Stimulated activated CD4-positive, alpha-beta T cell treated with anti-CD3 and anti-CD28 coated beads, Interleukin-1b, Interleukin-23, amount 100 ng/mL, for 1 hour (primary cell): ENCODE results near the gene RXFP1.
"Not testable (repeated sequence)": the region's sequence is repeated elsewhere in the genome, so short reads cannot be mapped to it uniquely, and the experiment has no call there.

Experiments used
- DNase-seq, 2 donors: peaks; one replicate each; pipeline ENCODE4 v3.0.0-alpha.2; 2020; ENCODE audit warnings: low read depth in 2 of 2

The RXFP1 gene

DNA sequence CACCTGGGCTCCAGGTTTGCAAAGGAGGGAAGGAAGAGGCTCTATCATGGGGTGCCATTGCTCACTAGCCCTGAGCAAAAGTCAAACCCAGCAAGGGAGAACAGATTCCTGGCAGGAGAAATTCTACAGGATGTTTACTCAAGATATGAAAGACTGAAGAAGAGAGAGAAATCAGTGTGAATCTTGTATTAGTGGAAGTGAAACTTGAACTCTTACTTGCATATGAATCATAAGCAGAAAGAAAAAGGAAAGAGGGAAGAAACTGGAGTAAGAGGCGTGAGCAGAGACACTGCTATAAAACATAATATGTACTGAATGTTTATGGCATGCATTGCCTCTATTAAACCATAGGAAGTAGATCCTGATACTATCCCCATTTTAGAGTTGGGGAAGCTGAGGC lies 89.1 kb downstream of the RXFP1 start:
- no peak for DNase-seq

DNA sequence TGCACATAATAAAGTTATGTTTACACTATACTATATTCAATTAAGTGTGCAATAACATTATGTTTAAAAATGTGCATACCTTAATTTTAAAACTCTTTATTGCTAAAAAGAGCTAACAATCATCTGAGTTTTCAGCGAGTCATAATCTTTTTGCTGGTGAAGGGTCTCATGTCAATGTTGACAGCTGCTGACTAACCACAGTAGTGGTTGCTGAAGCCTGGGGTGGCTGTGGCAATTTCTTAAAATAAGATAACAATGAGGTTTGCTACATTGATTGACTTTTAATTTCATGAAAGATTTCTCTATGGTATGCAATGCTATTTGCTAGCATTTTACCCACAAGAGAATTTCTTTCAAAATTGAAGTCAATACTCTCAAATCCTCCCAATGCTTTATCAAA lies 91.4 kb downstream of the RXFP1 start:
- DNase-seq, result no peak

DNA sequence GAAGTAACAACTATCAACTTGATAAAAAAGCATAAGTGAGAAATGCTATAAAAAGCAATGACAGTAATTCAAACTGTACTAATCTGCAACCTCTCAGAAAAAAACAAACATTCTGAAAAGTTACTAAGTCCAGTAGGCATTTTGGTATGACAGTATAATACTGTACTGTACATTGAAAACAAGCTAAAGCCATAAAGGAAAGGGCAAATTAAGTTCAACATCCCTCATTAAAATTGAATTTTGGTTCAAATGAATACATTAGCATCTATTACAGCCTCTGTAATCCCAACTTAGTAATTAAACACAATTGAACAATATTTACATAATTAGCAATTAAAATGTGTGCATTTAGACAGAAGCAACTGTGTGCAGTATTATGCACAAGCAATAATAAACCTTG lies 96.3 kb downstream of the RXFP1 start:
- DNase-seq, result no peak

DNA sequence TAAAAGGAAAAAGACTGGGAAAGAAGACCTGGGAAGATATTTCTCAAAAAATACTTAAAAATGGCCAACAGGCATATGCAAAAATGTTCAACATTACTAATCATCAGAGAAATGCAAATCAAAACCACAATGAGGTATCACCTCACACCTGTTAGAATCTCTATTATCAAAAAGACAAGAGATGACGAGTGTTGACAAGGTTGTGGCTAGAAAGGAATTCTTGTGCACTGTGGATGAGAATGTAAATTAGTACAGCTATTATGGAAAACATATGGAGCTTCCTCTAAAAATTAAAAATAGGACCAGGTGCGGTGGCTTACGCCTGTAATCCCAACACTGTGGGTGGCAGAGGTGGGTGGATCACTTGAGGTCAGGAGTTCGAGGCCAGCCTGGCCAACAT lies 100.0 kb downstream of the RXFP1 start:
- DNase-seq, result no peak

DNA sequence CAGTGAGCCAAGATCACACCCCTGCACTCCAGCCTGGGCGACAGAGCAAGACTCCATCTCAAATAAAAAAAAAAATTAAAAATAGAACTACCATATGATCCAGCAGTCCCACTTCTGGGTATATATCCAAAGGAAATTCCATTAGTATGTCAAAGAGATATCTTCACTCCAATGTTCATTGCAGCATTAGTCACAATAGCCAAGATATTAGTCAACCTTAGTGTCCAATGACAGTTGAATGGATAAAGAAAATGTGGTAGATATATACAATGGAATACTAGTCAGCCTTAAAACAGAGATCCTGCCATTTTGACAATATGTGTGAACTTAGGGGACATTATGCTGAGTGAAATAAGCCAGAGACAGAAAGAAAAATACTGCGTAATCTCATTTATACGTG lies 100.6 kb downstream of the RXFP1 start:
- DNase-seq, result no peak

DNA sequence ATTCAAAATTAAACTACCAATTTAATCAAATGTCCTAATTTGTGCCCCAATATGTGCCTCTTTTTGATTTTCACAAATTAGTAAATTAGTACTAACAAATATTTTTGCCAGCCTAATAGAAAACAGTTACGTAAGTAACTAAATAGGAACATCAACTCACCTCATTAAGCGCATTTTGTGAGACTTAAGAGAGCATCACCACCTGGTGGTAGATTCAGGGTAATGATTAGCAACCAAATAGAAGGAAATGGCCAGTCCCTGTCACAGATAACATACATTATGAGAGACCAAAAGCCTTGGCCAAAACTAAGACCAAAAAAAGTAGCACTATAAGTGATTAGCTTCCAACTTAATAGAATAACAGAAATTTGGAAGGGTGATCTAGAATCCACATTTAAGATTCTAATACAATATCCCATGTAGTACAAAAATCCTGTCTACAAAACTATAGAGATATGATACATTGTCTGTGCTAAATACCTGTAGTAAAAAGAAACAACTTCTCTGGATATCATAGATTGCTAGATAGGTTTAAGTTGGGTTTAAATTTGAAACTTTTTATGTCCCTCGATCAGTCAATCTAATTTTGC lies 103.3 kb downstream of the RXFP1 start:
- no peak for DNase-seq

DNA sequence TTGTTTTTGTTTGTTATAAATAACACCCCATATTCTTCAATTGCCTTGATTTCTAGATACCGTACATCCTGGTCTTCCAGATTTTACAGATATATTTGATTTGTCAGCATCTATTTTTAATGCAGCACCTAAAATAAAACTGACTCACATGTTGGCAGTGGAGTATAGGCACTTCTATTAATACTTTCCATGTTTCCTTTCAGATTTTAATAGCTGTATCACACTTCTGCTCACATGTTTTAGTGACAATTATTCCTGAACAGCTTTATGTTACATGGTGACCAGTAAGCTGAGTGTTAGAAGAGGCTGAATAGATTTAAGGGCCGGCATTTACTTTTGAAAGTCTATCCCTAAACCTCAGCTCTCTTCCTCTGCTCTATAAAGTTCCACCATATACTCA lies 103.9 kb downstream of the RXFP1 start:
- no peak for DNase-seq

DNA sequence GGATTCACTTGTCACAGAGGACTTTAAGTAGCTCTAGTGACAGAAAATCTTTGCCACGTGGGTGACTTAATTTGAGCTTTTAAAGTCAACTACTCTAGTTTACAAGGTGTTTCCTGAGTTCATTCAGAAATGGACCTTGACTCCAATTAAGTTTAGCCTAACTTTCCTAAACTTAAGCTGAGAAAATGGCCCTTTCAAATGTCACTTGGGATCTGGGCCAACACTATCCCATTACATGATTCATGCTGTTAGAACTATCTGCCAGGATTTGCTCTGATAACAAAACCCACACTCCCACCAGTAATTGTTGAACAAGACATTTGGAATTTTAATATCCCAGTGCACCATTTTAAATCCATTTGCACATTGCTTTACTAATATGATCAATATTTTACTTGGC lies 109.2 kb downstream of the RXFP1 start:
- DNase-seq, result no peak

DNA sequence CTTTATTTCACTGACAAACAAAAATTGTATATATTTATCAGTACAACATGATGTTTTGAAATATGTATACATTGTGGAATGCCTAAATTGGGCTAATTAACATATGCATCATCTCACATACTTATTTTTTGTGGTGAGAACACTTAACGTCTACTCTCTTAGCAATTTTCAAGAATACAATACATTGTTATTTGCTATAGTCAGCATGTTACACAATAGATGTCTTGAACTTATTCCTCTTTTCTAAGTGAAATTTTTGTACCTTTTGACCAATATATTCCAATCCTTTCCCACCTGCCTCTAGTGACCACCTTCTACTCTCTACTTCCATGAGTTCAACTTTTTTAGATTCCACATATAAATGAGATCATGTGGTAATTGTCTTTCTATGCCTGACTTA lies 114.9 kb downstream of the RXFP1 start:
- DNase-seq, result no peak

DNA sequence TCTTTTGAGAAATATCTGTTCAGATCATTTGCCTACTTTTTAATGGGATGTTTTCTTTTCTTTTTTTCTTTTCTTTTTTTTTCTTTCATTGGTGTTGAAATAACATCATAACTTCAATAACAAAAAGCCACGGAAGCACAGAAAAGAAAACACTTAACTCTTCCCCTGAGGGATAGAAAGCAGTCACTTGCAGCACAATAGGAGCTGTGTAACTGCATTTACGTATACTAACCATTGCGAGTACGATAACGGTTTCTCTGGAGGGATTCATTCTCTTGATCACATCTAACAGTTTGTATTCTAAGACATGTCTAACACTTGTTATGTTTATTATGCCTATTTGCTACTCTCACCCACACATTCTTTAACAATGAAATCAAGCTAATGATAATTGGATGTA lies 122.7 kb downstream of the RXFP1 start:
- DNase-seq, result no peak

DNA sequence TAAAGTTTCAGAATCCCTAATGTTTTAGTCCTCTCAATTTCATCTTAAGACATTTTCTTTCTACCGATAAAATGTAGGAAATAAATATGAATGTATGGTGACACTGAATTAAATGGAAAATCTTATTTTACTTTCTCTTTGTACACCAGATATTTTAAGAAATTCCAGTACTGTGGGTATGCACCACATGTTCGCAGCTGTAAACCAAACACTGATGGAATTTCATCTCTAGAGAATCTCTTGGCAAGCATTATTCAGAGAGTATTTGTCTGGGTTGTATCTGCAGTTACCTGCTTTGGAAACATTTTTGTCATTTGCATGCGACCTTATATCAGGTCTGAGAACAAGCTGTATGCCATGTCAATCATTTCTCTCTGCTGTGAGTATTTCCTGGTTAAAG lies 123.1 kb downstream of the RXFP1 start:
- no peak for DNase-seq

DNA sequence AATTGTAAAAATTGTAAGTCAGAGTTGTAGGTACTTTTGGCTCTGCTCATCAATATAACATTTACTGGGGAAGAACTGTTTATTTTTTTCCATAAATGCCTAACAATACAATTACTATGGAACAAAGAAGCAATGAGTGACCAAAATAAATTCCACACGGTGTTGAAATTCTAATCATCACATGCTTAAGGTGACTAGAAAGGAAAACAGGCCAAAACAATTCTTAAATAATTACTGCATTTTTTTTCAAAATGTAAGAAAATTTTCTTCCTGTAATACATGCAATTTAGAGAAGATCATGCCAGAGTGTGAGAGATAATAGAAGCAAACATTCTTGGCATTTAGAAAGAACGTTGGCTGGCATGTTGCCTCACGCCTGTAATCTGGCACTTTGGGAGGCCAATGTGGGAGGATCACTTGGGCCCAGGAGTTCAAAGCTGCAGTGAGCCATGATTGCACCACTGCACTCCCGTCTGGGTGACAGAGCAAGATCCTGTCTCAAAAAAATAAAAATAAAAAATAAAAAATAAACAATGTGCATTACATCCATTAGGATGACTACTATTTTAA lies 127.5 kb downstream of the RXFP1 start:
- no peak for DNase-seq

DNA sequence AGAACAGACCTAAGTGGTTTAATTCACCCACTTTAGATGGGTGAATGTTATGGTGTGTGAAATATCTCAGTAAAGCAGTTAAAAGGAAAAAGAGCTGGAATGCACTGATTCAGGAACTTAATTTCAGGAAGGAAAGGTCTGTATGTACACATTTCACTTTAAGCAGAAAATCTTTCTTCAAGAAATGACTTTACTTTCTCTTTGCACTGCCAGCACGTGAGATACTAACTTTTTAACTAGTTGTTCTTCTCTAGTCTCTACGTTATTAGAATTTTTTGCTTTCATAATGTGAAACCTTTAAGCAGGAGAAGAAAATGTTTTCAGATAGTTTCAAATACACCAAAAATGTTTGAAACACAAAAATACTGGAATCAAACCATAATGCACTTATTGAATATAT lies 131.2 kb downstream of the RXFP1 start:
- no peak for DNase-seq

DNA sequence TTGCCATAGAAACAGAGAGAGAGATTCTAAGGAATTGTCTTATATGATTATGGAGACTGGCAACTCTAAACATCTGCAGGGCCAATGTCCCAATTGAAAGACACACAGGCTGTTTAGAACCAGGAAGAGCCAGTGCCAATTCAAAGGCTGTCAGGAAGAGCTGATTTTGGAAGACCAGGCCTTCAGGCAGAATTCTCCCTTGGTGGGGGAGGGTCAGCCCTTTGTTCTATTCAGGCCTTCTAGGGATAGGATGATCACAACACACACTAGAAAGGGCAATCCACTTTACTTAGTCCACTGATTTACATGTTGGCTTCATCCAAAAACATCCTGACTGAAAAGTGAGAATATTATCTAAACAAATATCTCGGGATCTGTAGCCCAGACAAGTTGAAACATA lies 134.8 kb downstream of the RXFP1 start:
- DNase-seq, result no peak

DNA sequence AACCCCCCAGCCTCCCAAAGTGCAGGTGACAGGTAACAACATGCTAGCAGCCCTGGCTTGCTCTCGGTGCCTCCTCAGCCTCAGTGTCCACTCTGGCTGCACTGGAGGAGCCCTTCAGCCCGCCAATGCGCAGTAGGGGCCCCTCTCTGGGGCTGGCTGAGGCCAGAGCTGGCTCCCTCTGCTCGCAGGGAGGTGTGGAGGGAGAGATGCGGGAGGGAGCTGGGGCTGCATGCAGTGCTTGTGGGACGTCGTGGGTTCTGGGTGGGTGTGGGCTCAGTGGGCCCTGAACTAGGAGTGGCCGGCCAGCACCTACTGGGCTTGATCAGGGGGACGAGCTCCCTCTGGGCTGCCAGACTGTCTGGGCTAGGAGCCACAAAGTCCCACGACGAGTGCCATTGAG lies 135.6 kb downstream of the RXFP1 start:
- no peak for DNase-seq

DNA sequence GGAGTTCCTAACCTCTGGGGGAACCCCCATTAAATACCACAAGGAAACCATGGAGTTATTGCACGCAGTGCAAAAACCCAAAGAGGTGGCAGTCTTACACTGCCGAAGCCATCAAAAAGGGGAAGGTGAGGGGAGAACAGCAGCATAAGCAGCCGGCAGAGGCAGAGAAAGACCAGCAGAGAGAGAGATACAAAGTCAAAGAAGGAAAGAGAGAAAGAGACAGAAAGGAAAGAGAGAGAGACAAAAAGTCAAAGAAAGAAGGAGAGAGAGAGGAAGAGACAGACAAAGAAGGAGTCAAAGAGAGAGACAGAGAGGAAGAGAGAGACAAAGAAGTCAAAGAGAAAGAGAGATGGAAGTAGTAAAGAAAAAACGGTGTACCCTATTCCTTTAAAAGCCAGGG lies 141.6 kb downstream of the RXFP1 start:
- DNase-seq, result not testable (repeated sequence)

DNA sequence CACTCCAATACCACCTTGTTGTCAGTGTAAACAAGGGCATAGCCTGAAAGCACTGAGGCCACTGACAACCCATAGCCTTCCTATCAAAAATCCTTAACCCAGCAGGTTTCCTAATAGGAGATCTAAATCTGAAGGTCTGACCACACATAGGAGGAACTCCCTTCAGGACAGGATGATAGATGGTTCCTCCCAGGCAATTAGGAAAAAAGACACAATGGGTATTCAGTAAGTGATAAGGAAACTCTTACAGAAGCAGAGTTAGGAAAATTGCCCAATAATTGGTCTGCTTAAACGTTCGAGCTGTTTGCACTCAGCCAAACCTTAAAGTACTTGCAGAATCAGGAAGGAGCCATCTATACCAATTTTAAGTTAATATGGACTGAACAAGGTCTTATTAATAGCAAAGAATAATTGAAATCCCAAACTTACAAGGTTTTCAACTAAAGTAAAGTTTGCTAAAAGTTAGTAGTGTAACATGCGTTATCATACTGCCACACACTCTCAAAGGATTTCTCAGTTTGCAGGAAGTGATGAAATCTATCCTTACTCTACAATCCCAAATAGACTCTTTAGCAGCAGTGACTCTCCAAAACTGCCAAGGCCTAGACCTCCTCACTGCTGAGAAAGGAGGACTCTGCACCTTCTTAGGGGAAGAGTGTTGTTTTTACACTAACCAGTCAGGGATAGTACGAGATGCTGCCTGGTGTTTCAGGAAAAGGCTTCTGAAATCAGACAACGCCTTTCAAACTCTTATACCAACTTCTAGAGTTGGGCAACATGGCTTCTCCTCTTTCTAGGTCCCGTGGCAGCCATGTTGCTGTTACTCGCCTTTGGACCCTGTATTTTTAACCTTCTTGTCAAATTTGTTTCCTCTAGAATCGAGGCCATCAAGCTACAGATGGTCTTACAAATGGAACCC lies 142.3 kb downstream of the RXFP1 start:
- DNase-seq, result not testable (repeated sequence)

DNA sequence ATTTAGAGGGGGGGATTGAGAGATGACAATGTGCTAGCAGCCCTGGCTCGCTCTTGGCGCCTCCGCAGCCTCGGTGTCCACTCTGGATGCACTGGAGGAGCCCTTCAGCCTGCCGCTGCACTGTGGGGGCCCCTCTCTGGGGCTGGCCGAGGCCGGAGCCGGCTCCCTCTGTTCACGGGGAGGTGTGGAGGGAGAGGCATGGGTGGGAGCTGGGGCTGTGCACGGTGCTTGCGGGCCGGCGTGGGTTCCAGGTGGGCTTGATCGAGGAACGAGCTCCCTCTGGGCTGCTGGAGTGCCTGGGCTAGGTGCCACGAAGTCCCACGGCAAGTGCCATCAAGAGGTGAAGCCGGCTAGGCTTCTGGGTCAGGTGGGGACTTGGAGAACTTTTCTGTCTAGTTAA lies 143.1 kb downstream of the RXFP1 start:
- DNase-seq, result no peak

DNA sequence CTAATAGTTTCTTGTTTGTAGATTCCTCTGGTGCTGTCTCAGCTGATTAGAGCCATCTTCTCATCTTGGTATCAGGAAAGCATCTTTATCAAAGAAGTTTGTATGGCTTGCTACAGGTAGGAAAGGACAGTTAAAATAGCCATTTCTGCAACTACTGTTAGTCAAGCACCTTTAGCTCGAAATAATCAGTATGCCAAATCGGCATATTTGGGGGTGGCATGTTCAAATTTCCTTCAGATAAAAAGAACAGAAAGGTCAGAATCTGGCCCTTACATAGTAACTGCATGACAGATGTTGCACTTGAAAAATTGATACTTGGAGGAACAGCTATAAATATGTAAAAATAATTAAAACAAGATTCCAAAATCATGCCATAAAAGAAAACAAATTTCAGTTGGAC lies 145.2 kb downstream of the RXFP1 start:
- no peak for DNase-seq

DNA sequence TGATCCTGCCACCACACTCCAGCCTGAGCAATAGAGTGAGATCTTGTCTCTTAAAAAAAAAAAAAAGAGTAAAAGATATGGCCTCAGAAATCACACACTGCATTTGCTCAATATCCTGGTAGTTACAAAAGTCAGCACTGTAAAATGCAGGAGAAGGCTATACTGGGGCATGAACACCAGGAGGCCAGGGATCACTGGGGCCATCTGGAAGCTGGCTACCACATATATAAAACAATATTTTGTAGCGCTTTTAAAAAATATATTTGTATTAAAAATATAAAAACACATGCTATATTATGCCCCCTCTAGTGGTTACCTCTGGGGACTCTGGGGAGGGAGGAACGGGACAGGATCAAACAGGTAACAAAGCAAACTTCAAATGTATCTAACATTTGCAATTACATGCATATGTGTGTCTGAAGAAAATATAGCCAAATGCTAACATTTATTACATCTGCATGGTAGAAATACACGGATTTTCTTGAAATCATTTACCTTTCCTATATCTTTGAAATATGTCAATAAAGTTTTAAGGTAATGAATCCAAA lies 146.0 kb downstream of the RXFP1 start:
- no peak for DNase-seq

DNA sequence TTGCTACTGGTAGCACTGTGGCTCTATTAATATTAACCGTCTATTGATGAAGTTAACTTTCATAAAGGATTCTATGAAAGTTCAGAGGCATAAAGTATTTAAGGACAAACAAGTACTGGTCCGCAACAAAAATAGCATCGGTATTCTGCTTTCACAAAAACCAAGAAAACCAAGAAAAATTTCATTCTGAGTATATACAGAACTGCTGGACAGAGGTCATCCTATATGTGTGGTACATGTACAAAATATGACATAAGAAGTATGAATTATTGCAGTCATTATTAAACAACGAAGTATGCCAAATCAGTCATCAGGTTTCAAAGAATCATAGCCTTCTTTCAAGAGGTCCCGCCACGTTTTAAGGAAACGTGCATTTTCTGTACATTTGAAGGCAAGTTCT lies 147.6 kb downstream of the RXFP1 start:
- no peak for DNase-seq

DNA sequence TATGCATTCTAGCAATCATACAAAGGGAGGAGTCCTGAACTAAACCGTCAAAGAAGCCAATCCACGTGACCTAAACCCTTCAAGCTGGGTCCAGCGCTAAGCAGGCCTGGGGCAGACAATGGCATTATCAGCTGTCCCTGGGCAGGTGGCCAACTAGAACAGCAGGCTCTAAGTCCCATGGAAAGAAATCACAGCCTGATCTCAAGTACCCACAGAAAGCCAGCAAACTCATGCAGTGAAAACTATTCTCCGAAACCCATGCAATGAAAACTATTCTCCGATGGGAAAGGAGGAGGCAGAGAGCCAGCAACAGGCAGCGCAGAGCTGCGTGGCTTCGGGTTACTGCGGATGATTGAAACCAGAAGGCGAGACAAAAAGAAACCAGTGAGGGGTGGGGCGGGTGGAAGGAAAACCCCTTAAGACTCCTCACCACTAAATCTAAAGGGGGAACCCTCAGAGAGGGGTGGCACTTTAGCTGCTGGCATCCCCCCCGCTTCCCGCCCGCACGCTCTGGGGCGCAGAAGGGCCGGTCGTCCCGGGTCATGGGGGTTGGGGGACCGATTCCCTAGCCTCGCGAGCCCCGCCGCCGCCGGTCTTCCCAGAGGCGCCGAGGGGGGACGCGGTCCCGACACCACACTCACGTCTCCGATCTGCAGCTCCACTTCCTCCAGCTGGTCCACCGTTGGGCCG lies 149.4 kb downstream of the RXFP1 start:
- peak in 1 of 2 donors; percentile 41 for DNase-seq

DNA sequence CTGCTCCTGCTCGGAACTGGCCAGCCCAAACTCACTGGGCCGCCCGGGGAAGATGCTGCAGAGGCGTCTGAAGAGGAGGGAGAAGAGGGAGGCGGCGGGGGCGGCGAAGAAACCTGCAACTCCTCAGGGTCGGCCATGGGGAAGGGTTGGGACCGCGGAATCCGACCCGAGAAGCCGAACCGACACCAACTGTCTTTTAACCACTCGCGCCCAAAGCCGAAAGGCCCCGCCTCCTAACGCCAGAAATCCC lies 149.9 kb downstream of the RXFP1 start, which contains the start of gene C4orf46:
Gene C4orf46, minus strand, starts transcription at position 223 of the 250 bp plus-strand sequence. Its CDS starts 86 bp downstream, at position 137.
- no peak for DNase-seq
